GM18868 (cell line): ENCODE measurements around the gene BLM.
"Not testable (repeated sequence)": the region's sequence is repeated elsewhere in the genome, so short reads cannot be mapped to it uniquely, and the experiment has no call there.

Source experiments
- ATAC-seq: cut with Tn5 transposase; IDR thresholded peaks from one replicate; pipeline ENCODE4 v1.9.1; 2021; ENCODE audit warnings: mild to moderate bottlenecking, moderate library complexity; ENCODE audit not compliant: unreplicated experiment

The BLM gene

GRCh38 chr15:90818251-90819210 is 101.4 kb downstream of the BLM start:
- peak; percentile 46 for ATAC-seq

- ATAC-seq: no peak
Observed at GRCh38 chr15:90819390-90819789, 102.2 kb downstream of the BLM start.

- ATAC-seq: no peak
Observed at GRCh38 chr15:90819850-90820249, 102.7 kb downstream of the BLM start.

GRCh38 chr15:90820481-90820880 is 103.3 kb downstream of the BLM start:
- no peak for ATAC-seq

GRCh38 chr15:90822204-90822955 is 105.2 kb downstream of the BLM start:
- no peak for ATAC-seq

- ATAC-seq: no peak
Observed at GRCh38 chr15:90823455-90823974, 106.4 kb downstream of the BLM start.

- not testable (repeated sequence) for ATAC-seq
Observed at GRCh38 chr15:90825115-90825899, 108.2 kb downstream of the BLM start.

GRCh38 chr15:90826206-90826885 is 109.2 kb downstream of the BLM start:
- not testable (repeated sequence) for ATAC-seq

- no peak for ATAC-seq
Observed at GRCh38 chr15:90826886-90827435, 109.8 kb downstream of the BLM start.

- no peak for ATAC-seq
Observed at GRCh38 chr15:90828111-90828510, 111.0 kb downstream of the BLM start.

GRCh38 chr15:90829126-90829525 is 112.0 kb downstream of the BLM start:
- ATAC-seq: no peak

GRCh38 chr15:90829942-90830440 is 112.8 kb downstream of the BLM start:
- peak; percentile 72 for ATAC-seq

- no peak for ATAC-seq
Observed at GRCh38 chr15:90834626-90835025, 117.5 kb downstream of the BLM start.

- no peak for ATAC-seq
Observed at GRCh38 chr15:90836296-90836871, 119.2 kb downstream of the BLM start.

GRCh38 chr15:90837094-90837493 is 119.9 kb downstream of the BLM start:
- ATAC-seq: no peak

GRCh38 chr15:90838139-90838538 is 121.0 kb downstream of the BLM start:
- peak; percentile 59 for ATAC-seq

GRCh38 chr15:90838544-90838943 is 121.4 kb downstream of the BLM start:
- ATAC-seq: no peak

GRCh38 chr15:90839187-90840071 is 122.3 kb downstream of the BLM start:
- ATAC-seq: peak; percentile 85
